HG02759 (cell line): ENCODE measurements around the gene SRF.

ENCODE experiments used
- ATAC-seq: cut with Tn5 transposase; IDR thresholded peaks from one replicate; pipeline ENCODE4 v1.9.1; 2021; ENCODE audit warnings: mild to moderate bottlenecking, moderate library complexity; ENCODE audit not compliant: unreplicated experiment

The SRF gene

GRCh38 chr6:43146709-43147688 lies 24.1 kb upstream of the SRF start:
- no peak for ATAC-seq

- no peak for ATAC-seq
Measured at GRCh38 chr6:43147691-43148477, 23.2 kb upstream of the SRF start.

- ATAC-seq: no peak
Measured at GRCh38 chr6:43149265-43149664, 21.8 kb upstream of the SRF start.

- ATAC-seq: no peak
Measured at GRCh38 chr6:43150051-43150751, 20.9 kb upstream of the SRF start.

GRCh38 chr6:43159599-43159998 lies 11.5 kb upstream of the SRF start:
- ATAC-seq: no peak

GRCh38 chr6:43163899-43164298 lies 7.2 kb upstream of the SRF start:
- ATAC-seq: no peak

GRCh38 chr6:43170417-43170930 lies 595 bp upstream of the SRF start:
- no peak for ATAC-seq

GRCh38 chr6:43171707-43172103 lies 636 bp downstream of the SRF start:
- ATAC-seq: no peak

GRCh38 chr6:43172104-43173007 lies 1.3 kb downstream of the SRF start:
- ATAC-seq: no peak

- ATAC-seq: no peak
Measured at GRCh38 chr6:43173591-43174262, 2.7 kb downstream of the SRF start.

- peak; percentile 67 for ATAC-seq
Measured at GRCh38 chr6:43174263-43175112, 3.4 kb downstream of the SRF start.

- ATAC-seq: no peak
Measured at GRCh38 chr6:43175676-43176422, 4.8 kb downstream of the SRF start.

GRCh38 chr6:43176423-43176786 lies 5.3 kb downstream of the SRF start:
- no peak for ATAC-seq

- ATAC-seq: no peak
Measured at GRCh38 chr6:43178150-43178549, 7.1 kb downstream of the SRF start.

- ATAC-seq: no peak
Measured at GRCh38 chr6:43178951-43179830, 8.1 kb downstream of the SRF start.

GRCh38 chr6:43180058-43180457 lies 9.0 kb downstream of the SRF start:
- ATAC-seq: no peak

GRCh38 chr6:43180985-43181384 lies 9.9 kb downstream of the SRF start:
- no peak for ATAC-seq
